Left kidney (tissue), 2 donors: ENCODE results near the gene AFMID. TPM values are rescaled to one million over a fixed set of nuclear protein-coding genes. Genes with fewer than 3 reads are reported as not detected.

Source experiments
- DNase-seq: peaks from one replicate; pipeline ENCODE4 v3.0.0-alpha.2; 2013
- polyA plus RNA-seq: library from polyadenylated mRNA; unstranded; fragments of 120-200 nt; gene quantifications from one replicate; pipeline ENCODE4 v1.2.1, GENCODE V29; 2013; ENCODE audit not compliant: insufficient read length

Gene AFMID
- polyA plus RNA-seq, 1 donor = 73.2 TPM

DNA sequence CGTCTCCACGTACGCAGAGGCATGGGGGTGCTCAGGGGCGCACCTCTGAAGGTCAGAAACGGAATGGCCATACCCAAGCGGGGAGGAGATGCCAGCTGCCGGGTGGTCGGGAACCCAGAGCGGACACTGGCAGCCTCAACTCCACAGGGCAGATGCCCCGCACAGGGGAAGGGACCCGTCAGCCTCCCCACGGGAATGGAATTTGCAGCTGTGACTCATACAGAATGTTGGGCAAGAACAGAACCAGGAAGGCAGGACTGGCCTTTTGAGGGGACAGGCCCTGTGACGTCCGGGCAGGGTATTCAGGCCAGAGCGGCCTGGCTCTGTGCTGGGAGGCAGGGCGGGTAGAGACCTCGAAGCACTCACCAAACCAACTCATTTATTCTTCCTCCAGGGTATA lies 7.8 kb upstream of the AFMID start:
- DNase-seq = no peak

GRCh38 chr17:78180083-78180482 lies 7.1 kb upstream of the AFMID start:
- no peak for DNase-seq

- DNase-seq = no peak
These were observed 6.7 kb upstream of the AFMID start for GRCh38 chr17:78180508-78180907.

GRCh38 chr17:78182504-78182903 lies 4.7 kb upstream of the AFMID start:
- DNase-seq = no peak

DNA sequence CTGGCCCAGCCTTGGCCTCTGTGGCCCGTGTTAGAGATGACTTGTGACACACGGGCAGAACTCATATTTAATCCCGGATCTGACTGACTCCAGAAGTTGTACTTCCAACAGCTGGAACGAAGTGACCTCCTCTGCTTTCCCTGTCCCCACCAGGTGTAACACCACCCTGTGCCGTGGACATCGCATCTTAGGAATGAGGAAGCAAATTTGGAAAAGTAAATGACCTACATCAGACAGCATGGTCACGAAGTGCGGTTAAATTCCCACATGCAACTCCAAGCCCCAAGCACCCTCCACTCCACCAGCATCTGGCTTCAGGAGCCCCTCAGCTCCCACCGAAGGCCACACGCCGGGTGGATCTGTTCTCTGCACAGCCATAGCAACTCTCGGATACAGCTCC lies 3.2 kb upstream of the AFMID start:
- DNase-seq = no peak

DNA sequence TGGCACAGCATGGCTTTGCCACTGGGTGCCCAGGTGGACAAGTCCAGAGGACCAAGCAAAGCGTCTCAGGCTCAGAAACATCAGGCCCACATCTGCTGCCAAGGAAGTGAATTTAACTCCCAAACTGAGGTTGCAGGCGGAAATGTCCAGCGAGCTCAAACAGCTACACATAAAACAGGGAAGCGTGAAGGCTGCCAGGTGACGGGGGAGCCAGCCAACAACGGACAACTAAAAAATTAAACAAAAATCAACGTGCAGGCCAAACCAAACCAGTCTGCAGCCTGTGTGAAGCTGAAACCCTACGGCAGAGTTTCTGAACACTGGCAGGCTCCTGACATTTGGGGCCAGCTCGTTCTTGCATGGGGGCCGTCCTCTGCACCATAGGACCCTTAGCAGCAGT lies 2.8 kb upstream of the AFMID start:
- no peak for DNase-seq

- DNase-seq = no peak
These were observed 2.3 kb upstream of the AFMID start for GRCh38 chr17:78184868-78185267.

- no peak for DNase-seq
These were observed 1.0 kb upstream of the AFMID start for GRCh38 chr17:78185981-78186691.

DNA sequence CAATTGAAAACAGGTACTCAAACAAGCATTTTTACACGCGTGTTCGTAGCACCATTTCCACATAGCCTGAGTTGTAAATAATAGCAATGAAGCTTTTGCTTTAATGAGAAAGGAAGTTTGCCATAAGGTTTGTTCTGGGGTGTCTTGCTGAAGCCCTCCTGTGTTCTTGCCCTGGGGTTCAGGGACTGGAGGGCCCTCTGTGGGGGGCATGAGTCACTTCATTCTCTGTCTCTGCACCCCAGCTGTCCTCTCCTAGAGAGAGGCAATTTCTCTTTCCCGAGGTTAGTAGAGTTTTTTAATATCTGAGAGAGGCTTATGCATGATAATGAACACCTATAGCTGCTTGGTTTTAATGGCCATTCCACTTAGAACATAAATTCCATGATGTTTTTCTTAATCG lies 9.6 kb downstream of the AFMID start:
- DNase-seq = no peak

DNA sequence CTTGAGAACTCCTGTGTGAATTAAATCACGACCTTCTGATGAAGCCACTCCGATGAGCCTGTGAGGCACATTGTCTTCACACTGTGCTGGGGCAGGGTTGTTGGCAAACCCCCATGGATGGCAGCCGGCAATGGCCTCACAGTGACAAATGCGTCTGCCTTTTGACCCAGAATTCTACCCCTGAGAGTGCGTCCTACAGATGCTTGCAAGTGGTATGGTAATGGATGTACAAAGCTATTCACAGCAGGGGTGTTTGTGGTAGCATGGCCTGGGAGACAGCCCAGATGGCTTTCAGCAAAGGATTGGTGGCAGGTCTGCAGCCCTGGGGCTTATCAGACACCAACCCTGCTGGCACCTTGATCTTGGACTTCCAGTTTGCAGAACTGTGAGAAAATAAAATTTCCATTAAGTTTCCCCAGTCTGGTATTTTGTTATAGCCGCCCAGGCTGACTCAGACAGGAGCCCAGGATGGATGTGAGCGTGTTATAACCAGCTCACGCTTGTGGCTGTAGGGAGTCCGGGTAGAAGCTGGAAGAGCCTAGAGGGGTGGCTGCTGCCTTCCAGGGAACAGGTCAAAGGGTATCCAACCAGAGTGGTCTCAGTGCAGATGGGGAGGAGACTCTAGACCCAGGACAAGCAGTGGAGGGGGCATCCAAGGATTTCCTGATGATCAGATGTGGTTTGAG lies 10.1 kb downstream of the AFMID start:
- no peak for DNase-seq

- DNase-seq = no peak
These were observed 13.3 kb downstream of the AFMID start for GRCh38 chr17:78200451-78200850.

DNA sequence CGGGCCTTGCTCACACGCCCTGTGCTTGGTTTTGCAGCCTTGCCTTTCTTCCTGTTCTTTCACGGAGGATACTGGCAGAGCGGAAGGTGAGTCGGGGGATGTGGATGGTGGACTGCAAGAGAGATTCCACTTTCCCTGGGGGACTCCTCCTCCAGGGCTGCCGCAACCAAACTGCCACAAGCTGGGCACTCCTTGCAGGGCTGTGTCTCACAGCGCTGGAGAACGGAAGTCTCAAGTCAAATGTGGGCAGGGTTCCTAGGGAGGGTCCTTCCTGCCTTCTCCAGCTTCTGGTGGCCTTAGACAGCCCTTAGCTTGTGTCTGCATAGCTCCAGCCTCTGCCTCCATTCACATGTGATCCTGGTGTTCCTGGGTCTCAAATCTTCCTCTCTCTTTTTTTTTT lies 15.5 kb downstream of the AFMID start:
- no peak for DNase-seq

DNA sequence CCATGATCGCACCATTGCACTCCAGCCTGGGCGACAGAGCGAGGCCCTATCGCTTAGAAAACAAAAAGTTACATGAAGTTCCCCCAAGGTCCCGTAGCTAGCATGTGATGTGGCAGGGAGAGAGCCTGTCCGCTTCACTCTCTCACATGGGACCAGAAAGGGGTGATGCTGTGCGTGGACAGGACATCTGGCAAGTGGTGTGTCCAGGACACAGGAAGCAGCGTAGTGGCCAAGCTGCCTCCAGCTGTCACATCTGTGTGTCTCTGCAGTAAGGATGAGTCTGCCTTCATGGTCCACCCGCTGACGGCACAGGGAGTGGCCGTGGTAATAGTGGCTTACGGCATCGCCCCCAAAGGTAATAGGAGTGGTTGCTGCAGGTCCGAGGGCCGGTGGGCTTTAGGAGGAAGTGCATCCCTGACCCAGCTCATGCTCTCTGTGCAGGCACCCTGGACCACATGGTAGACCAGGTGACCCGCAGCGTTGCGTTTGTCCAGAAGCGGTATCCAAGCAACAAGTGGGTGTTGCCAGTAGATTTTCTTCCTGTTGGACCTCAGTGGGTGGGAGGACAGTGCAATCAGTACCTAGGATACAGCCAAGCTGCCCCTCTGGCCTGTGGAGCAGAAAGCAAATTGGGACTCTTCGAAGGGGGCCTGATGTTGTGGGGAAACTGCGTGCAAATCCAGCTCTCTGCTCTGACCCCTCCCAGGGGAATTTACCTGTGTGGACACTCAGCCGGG lies 17.4 kb downstream of the AFMID start:
- no peak for DNase-seq

DNA sequence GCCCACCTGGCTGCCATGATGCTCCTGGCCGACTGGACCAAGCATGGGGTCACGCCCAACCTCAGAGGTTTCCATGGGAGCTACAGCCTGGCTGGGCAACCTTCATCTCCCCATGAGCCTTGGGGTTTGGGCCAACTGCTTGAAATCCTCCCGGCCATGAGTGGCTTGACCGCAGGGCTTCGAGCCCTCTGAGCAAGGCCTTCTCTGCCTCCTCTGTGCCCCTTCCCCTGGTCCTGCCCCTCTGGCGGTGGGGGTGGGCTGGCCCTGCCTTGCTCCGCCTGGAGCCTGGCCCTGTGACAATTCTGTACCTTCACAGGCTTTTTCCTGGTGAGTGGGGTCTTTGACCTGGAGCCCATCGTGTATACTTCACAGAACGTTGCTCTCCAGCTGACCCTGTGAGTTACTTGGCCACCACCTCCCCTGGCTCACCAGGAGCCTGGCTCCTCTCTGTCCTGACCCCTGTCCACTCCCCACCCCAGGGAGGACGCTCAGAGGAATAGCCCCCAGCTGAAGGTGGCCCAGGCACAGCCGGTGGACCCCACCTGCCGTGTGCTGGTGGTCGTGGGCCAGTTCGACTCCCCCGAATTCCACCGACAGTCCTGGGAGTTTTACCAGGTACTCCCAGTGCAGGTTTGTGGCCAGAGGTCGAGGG lies 18.1 kb downstream of the AFMID start:
- DNase-seq = no peak

DNA sequence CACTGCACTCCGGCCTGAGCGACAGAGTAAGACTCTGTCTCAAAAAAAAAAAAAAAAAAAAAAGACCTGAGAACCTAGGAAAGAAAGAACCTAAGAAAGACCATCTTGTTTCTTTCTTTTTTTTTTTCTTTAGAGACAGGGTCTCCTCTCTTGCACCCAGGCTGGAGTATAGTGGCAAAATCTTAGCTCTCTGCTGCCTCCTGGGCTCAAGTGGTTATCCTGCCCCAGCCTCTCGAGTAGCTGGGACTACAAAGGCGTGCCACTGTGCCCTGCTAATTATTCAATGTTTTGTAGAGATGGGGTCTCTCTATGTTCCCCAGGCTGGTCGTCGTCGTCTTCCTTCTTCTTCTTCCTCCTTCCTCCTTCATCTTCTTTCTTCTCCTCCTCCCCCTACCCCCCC lies 19.1 kb downstream of the AFMID start:
- DNase-seq = no peak

DNA sequence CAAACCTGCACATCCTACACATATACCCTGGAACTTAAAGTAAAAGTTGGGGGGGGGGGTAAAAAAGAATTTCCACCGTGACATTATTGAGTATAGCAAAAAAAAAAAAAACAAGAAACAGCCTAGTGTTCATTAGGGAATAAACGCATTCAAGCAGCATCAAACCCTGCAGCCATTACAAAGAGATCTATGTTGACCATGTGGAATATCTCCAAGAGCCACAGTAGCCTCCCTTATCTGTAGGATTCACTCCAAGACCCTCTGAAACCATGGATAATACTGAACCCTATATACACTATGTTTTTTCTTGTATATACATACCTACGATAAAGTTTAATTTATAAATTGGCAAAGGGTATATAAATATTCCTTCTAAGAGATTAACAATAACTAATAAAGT lies 21.3 kb downstream of the AFMID start:
- no peak for DNase-seq

- DNase-seq = no peak
These were observed 22.9 kb downstream of the AFMID start for GRCh38 chr17:78210111-78210510.

- DNase-seq = no peak
These were observed 23.9 kb downstream of the AFMID start for GRCh38 chr17:78211032-78211431.

DNA sequence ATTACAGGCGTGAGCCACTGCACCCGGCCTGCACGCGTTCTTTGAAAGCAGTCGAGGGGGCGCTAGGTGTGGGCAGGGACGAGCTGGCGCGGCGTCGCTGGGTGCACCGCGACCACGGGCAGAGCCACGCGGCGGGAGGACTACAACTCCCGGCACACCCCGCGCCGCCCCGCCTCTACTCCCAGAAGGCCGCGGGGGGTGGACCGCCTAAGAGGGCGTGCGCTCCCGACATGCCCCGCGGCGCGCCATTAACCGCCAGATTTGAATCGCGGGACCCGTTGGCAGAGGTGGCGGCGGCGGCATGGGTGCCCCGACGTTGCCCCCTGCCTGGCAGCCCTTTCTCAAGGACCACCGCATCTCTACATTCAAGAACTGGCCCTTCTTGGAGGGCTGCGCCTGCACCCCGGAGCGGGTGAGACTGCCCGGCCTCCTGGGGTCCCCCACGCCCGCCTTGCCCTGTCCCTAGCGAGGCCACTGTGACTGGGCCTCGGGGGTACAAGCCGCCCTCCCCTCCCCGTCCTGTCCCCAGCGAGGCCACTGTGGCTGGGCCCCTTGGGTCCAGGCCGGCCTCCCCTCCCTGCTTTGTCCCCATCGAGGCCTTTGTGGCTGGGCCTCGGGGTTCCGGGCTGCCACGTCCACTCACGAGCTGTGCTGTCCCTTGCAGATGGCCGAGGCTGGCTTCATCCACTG lies 27.0 kb downstream of the AFMID start, which contains the start of gene BIRC5:
Gene BIRC5 (plus strand): TSS at position 238 of the 690 bp plus-strand sequence. CDS start 64 bp downstream, at position 302.
- DNase-seq = peak; percentile 88

DNA sequence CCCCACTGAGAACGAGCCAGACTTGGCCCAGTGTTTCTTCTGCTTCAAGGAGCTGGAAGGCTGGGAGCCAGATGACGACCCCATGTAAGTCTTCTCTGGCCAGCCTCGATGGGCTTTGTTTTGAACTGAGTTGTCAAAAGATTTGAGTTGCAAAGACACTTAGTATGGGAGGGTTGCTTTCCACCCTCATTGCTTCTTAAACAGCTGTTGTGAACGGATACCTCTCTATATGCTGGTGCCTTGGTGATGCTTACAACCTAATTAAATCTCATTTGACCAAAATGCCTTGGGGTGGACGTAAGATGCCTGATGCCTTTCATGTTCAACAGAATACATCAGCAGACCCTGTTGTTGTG lies 27.5 kb downstream of the AFMID start:
- DNase-seq = no peak

GRCh38 chr17:78219396-78220150 lies 32.4 kb downstream of the AFMID start:
- no peak for DNase-seq
